Bronchial epithelial cell (primary cell): Measurements from ENCODE around the gene PPIP5K1. TPM values are rescaled to one million over a fixed set of nuclear protein-coding genes. Genes with fewer than 3 reads are reported as not detected.
"Not testable (repeated sequence)": the region's sequence is repeated elsewhere in the genome, so short reads cannot be mapped to it uniquely, and the experiment has no call there.

Source experiments
- DNase-seq: peaks from one replicate; pipeline ENCODE4 v3.0.0-alpha.2; 2010; ENCODE audit warnings: low read depth
- FAIRE-seq: peaks from 2 replicates; lab custom pipeline; 2011; peaks lifted over from hg19 to GRCh38; lab: Jason Lieb, UNC
- H3K27me3 ChIP-seq: 2 replicates; pipeline ENCODE4 v1.5.1; 2011; ENCODE audit warnings: low read length; ENCODE audit not compliant: control insufficient read depth, insufficient read depth
- H3K36me3 ChIP-seq: 2 replicates; pipeline ENCODE4 v1.5.1; 2011; ENCODE audit warnings: low read length; ENCODE audit not compliant: control insufficient read depth, insufficient read depth
- H3K4me3 ChIP-seq: 2 replicates; pipeline ENCODE4 v1.5.1; 2011; ENCODE audit warnings: mild to moderate bottlenecking, low read depth, low read length, control low read depth
- CTCF ChIP-seq: IDR thresholded peaks from 2 replicates; pipeline ENCODE4 v1.5.1; 2011; ENCODE audit warnings: mild to moderate bottlenecking, moderate library complexity, low read length, control low read depth, inconsistent platforms; ENCODE audit not compliant: insufficient read depth, severe bottlenecking
- total RNA-seq: library from RNA; depleted of rRNA; stranded (reverse); fragments of >200 nt; gene quantifications from 2 replicates; pipeline ENCODE4 v1.2.1, GENCODE V29; 2014

PPIP5K1 gene
- 46.1 and 85.3 TPM in 2 replicates for total RNA-seq

DNA sequence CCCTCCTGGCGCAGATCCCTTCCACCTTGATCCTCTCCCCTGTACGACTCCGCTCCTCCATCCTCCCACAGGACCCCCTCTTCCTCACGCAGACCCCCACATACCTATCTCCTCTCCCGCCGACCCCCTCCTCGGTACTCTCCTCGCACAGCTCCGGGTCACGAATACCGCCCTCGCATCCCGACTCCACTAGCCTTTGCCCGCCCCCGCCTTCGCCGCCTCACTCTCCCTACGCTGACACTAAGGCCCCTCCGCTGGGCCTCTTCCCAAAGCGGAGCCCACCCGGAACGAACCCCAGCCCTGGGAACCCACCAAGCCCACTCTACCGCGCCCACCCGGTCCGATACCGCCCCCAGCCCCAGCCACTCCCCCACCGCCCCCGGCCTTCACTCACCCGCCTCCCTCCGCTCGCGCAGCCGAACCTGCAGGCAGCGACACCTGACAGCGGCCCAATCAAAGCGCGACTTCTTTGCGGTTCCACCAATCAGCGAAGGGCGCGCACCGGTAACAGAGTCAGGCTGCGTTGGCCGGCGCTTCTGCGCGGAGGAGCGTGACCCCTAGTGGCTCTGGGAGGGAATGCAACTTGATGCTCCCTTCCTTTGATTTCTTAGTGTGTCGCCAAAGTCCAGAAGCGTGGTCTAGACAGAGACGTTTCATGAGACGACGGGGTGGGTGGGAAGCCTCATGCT, at the start of gene PPIP5K1:
TSS of gene PPIP5K1 (minus strand) at position 431 of the 689 bp plus-strand sequence. CDS start 5,704 bp downstream, outside the sequence.
- DNase-seq, H3K4me3 ChIP-seq, H3K36me3 ChIP-seq, H3K27me3 ChIP-seq, FAIRE-seq: not testable (repeated sequence)

DNA sequence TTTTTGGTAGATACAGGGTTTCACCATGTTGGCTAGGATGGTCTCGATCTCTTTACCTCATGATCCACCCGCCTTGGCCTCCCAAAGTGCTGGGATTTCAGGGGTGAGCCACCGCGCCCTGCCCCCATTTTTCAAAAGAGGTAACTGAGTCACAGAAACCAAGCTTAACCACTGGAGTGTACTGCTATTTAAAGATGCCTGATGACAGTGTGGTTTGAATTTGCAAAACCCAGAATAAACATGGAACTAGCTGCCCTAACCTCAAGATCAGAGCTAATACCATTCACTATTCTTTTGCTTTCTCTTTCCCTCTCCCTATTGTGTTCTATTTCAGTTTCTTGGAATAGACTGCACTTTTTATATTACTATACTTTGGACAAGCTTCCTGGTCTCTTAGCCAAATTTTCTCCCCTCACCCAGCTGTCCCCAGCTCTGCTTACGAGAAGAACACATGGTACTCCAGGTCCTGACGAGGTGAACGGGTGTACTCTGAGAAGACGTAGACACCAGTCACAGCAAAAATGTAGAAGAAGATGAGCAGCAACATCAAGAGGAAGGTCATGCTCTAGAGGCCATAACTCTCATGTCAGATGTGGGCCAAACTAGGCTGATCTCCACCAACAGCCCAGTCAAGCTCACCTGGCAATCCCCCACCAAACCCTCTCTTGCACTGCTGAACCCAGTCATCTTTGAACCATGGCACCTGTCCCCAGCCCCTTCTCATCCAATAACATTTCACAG, 48.6 kb upstream of the PPIP5K1 start:
- DNase-seq, FAIRE-seq, H3K27me3 ChIP-seq, H3K4me3 ChIP-seq, H3K36me3 ChIP-seq: not testable (repeated sequence)

DNA sequence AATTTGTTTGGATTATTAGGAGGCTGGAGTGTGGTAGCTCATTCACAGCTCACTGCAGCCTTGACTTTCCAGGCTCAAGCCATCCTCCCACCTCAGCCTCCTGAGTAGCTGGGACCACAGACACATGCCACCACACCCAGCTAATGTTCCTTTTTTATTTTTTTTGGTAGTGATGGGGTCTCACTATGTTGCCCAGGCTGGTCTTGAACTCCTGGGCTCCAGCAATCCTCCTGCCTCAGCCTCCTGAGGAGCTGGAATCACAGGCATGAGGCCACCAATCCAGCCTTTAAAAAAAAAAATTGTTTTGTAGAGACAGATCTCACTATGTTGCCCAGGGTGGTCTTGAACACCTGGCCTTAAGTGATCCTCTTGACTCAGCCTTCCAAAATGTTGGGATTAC, 36.9 kb upstream of the PPIP5K1 start:
- DNase-seq, H3K36me3 ChIP-seq, H3K27me3 ChIP-seq, H3K4me3 ChIP-seq, FAIRE-seq: not testable (repeated sequence)

DNA sequence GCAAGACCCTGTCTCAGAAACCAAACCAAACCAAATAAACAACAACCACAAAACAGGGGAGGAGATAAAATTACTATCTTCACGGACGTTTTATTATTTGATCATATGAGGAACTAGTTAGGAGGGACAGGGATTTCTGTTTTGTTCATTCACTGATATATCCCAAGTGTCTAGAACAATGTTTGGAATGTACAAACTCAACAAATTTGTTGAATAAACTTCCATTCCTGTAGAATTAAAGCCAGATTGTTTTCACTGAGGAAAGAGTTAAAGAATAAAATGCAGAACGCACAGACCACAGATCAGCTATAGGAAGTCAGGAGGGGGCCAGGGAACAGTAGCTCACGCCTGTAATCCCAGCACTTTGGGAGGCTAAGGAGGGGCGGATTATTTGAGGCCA, 35.1 kb upstream of the PPIP5K1 start:
- Histone ChIP-seq H3K4me3 (no peak overlapping the region), H3K36me3 (no peaks in the 10 kb centered on the region), H3K27me3 (peaks cover under 1% of the 10 kb centered on the region)
- FAIRE-seq (no peak), DNase-seq (no peak)
- no peak for TF ChIP-seq CTCF

DNA sequence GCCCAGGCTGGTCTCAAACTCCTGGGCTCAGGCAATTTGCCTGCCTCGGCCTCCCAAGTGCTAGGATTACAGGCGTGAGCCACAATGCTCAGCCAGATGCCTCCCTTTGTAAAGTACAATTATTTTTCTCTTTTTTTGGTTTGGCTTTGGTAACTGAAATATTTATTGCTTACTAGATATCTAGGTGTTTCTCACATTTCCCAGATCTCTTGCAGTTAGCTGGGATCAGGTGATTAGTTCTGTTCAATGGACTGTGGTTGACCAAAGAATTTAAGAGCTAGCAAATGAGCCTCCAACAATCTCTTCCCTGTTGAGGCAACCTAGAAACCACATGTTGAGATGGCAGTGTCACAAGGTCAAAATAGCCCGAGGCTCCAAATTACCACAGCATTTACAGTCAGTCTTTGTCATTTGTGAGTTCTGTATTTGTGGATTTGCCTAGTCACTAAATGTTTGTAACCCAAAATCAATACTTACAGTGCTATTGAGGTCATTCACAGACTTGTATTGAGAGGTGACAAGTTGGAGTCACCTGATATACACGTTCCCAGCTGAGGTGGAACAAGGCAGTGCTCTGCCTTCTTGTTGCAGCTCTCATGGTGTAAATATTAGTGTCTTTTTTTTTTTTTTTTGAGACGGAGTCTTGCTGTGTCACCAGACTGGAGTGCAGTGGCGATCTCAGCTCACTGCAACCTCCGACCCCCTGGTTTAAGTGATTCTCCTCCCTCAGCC, 32.2 kb upstream of the PPIP5K1 start:
- not testable (repeated sequence) for H3K27me3 ChIP-seq, DNase-seq, H3K36me3 ChIP-seq, H3K4me3 ChIP-seq
- peak; percentile 97 for FAIRE-seq

DNA sequence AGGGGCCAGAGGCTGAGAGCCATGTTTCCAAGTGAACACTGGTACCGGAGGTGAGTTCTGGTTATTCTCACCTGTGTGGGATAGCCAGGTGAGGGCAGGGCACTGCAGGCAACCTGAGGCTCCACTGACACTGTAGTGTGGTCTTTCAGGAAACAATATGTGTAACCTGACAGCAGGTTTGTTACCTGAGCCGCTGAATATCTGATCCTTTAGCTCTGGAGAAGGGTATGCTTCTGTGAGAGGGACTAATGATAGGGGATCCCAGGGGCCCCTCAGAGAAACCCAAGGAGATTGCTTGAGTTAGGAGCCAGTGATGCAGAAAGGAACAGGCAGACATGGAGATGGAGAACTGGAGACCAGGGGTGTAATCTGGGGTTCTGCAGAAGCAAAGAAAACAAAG, 28.7 kb upstream of the PPIP5K1 start, which contains the start of gene STRC:
TSS of gene STRC (minus strand) at position 101 of the 400 bp plus-strand sequence. CDS start at position 23, 78 bp downstream.
- not testable (repeated sequence) for H3K27me3 ChIP-seq, H3K4me3 ChIP-seq, H3K36me3 ChIP-seq, DNase-seq
- FAIRE-seq, result peak; percentile 28

GRCh38 chr15:43617750-43618149, 27.7 kb upstream of the PPIP5K1 start:
- not testable (repeated sequence) for H3K36me3 ChIP-seq, FAIRE-seq, H3K4me3 ChIP-seq, DNase-seq, H3K27me3 ChIP-seq

DNA sequence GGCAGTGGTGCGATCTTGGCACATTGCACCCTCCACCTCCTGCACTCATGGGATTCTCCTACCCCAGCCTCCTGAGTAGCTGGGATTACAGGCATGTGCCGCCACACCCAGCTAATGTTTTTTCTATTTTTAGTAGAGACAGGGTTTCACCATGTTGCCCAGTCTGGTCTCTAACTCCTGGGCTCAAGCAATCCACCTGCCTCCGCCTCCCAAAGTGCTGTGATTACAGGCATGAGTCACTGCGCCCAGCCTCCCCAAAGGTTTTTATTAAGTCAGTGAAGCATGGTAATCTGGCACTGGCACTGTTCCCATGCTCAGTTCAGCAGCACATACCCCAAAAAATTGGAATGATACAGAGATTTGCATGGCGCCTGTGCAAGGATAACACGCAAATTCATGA, 12.2 kb upstream of the PPIP5K1 start:
- H3K4me3 ChIP-seq, H3K36me3 ChIP-seq, FAIRE-seq, H3K27me3 ChIP-seq: not testable (repeated sequence)
- DNase-seq, result peak; percentile 48

DNA sequence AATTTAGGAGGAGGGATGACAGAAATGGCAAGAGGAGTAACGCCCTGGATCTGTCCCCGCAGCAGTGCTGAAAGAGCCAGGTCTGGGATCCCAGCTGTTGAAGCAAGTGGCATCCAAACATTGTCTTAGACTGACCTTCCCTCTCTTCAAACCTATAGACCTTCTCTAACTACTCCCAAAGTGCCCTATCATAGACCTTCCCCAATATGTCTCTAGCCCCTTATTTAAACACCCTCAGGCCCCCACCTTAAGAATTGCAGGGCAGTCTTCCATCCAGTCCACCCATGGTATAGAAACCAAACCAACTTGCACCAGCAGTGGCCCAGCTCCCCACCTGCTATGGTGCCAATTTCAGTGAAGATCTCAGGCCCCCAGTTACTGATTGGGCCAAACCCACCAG, 10.2 kb upstream of the PPIP5K1 start:
- not testable (repeated sequence) for H3K27me3 ChIP-seq, DNase-seq, FAIRE-seq, H3K36me3 ChIP-seq, H3K4me3 ChIP-seq

GRCh38 chr15:43599131-43599530, 9.1 kb upstream of the PPIP5K1 start:
- H3K4me3 ChIP-seq, FAIRE-seq, H3K36me3 ChIP-seq, DNase-seq, H3K27me3 ChIP-seq: not testable (repeated sequence)

DNA sequence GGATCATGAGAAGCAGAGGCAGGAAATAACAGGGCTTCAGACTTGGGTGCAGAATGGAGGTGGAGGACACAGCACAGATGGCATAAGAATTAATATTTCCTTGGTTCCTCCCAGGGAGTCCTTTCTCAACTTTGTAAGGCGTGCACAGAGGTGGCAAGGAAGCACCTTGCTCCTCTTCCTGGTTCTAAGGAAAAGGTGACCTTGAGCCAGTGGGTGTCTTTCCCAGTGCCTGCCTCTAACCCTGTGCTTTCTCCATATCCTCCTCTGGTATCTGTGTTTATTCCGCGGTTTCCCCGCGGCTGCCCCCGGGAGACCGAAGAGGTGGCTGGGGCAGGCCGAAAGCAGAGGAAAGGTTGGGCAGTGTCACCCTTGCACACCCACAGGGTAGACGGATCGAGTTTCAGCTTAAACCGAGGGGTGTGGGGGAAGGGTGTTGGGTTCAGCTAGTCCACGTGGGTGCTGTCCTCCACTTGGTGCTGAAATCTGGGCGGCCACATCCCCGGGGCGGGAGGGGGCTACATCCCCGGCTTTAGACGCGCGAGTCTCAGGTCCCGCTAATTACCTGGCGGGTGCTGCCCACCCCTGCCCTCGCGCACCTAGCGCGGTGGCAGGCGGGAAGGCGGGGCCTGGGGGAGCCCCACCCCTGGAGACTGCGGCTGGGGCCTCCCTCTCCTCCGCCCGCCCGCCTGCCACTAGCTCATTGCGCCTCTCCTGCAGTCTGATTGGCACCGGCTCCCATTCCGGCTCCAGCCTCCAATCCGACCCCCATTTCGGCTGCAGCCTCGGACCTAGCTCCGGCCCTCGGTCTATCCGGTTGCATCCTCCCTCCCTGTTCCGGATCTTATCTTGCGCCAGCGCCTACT, 3.6 kb upstream of the PPIP5K1 start, which contains the start of gene CKMT1B:
TSS of gene CKMT1B (plus strand) at position 700 of the 863 bp plus-strand sequence. CDS start 192 bp downstream, outside the sequence.
- not testable (repeated sequence) for H3K36me3 ChIP-seq, H3K4me3 ChIP-seq, FAIRE-seq, DNase-seq, H3K27me3 ChIP-seq

- H3K4me3 ChIP-seq, DNase-seq, H3K36me3 ChIP-seq, H3K27me3 ChIP-seq: not testable (repeated sequence)
- peak; percentile 93 for FAIRE-seq
These were observed 2.8 kb upstream of the PPIP5K1 start for GRCh38 chr15:43592841-43593240.
